ENCODE measurements around the gene RBMY1E.
"Not testable (repeated sequence)": the region's sequence is repeated elsewhere in the genome, so short reads cannot be mapped to it uniquely, and the experiment has no call there.

The RBMY1E gene

GRCh38 chrY:21917932-21918331, at the start of gene RBMY1E:
TSS of gene RBMY1E (minus strand) at chrY:21918032. CDS start at chrY:21916054, 1,978 bp downstream.
- DNase-seq: not testable (repeated sequence)

- DNase-seq: not testable (repeated sequence)
Observed at GRCh38 chrY:21894426-21894825, 23.4 kb downstream of the RBMY1E start, which contains the start of gene RBMY1D. TSS of gene RBMY1D (minus strand) at chrY:21894526. CDS start at chrY:21892513, 2,013 bp downstream.

DNA sequence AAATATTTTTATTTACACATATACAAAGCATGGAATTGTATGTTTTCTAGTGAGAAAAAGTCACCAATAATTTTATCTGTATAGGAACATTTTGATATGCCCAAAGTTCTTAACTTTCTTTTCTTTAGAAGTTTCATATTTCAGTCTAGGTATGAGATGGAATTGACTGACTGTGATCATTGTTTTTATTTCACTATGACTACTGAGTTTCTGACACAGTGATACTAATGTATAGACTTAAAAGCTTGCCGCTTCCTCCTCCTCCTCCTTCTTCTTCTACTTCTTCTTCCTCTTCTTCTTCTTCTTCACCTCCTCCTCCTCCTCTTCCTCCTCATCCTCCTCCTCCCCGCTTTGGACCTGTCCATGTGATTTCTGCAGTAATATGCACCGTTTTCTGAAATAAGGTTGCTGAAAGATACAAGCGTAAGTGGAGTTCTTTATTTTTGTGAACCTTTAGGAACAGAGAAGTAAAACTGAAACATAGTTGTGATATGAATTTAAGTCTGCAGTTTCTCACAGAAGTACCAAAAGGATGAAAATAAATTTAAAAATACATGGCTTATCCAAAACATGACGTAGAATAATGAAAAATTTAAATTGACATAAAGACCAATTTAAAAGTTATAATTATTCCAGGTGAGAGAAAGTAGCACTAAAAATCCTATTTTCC, 48.3 kb downstream of the RBMY1E start:
- DNase-seq: not testable (repeated sequence)

Measured in stimulated activated CD4-positive, alpha-beta T cell treated with anti-CD3 and anti-CD28 coated beads, Interleukin-1b, Interleukin-23, amount 100 ng/mL, for 48 hours (primary cell).